ENCODE results near the gene VPS35L.

VPS35L gene

GRCh38 chr16:19598805-19599510, 43.5 kb downstream of the VPS35L start:
- peaks cover 24% of the 10 kb centered on the region for H3K36me3 ChIP-seq (ENCODE audit: insufficient read depth, low read length)
- no peak overlapping the region for H3K4me3 ChIP-seq (ENCODE audit: low read length)
- 79% methylated on average over 6 of the region's 6 CpGs for WGBS
- no peaks in the 10 kb centered on the region for H3K9me3 ChIP-seq (ENCODE audit: insufficient read depth, low read depth, low read length)
- H3K27me3 ChIP-seq (ENCODE audit: insufficient read depth, low read length), result no peaks in the 10 kb centered on the region
- peaks cover 5% of the 10 kb centered on the region; the same call in 1 of the 2 replicates for H3K4me1 ChIP-seq (ENCODE audit: insufficient read depth, low read length)
- H3K27ac ChIP-seq (ENCODE audit: low read depth, low read length), result no peak overlapping the region
- H3K9ac ChIP-seq (ENCODE audit: low read depth, low read length), result no peak overlapping the region

GRCh38 chr16:19599968-19600716, 44.6 kb downstream of the VPS35L start:
- no peaks in the 10 kb centered on the region for H3K27me3 ChIP-seq (ENCODE audit: insufficient read depth, low read length)
- no peaks in the 10 kb centered on the region for H3K4me1 ChIP-seq (ENCODE audit: insufficient read depth, low read length)
- peaks cover 21% of the 10 kb centered on the region for H3K36me3 ChIP-seq (ENCODE audit: insufficient read depth, low read length)
- H3K9me3 ChIP-seq (ENCODE audit: insufficient read depth, low read depth, low read length), result no peaks in the 10 kb centered on the region
- 94% methylated on average over 5 of the region's 5 CpGs for WGBS
- H3K4me3 ChIP-seq (ENCODE audit: low read length), result no peak overlapping the region
- H3K27ac ChIP-seq (ENCODE audit: low read depth, low read length), result no peak overlapping the region
- H3K9ac ChIP-seq (ENCODE audit: low read depth, low read length), result no peak overlapping the region

- no peaks in the 10 kb centered on the region; the same call in 1 of the 2 replicates for H3K9me3 ChIP-seq (ENCODE audit: insufficient read depth, low read depth, low read length)
- no peaks in the 10 kb centered on the region for H3K27me3 ChIP-seq (ENCODE audit: insufficient read depth, low read length)
- H3K4me3 ChIP-seq (ENCODE audit: low read length), result no peak overlapping the region
- peaks cover 28% of the 10 kb centered on the region for H3K36me3 ChIP-seq (ENCODE audit: insufficient read depth, low read length)
- H3K27ac ChIP-seq (ENCODE audit: low read depth, low read length), result no peak overlapping the region
- no peaks in the 10 kb centered on the region for H3K4me1 ChIP-seq (ENCODE audit: insufficient read depth, low read length)
- no peak overlapping the region for H3K9ac ChIP-seq (ENCODE audit: low read depth, low read length)
- WGBS, result 78% methylated on average over 13 of the region's 13 CpGs
Observed at GRCh38 chr16:19601083-19601976, 45.8 kb downstream of the VPS35L start.

GRCh38 chr16:19604911-19605310, 49.4 kb downstream of the VPS35L start:
- H3K36me3 ChIP-seq (ENCODE audit: insufficient read depth, low read length), result peaks cover 58% of the 10 kb centered on the region
- no peaks in the 10 kb centered on the region for H3K4me1 ChIP-seq (ENCODE audit: insufficient read depth, low read length)
- H3K9ac ChIP-seq (ENCODE audit: low read depth, low read length), result no peak overlapping the region
- WGBS, result 98% methylated on average over 2 of the region's 4 CpGs
- H3K9me3 ChIP-seq (ENCODE audit: insufficient read depth, low read depth, low read length), result no peaks in the 10 kb centered on the region; the same call in 1 of the 2 replicates
- H3K4me3 ChIP-seq (ENCODE audit: low read length), result no peak overlapping the region
- no peaks in the 10 kb centered on the region for H3K27me3 ChIP-seq (ENCODE audit: insufficient read depth, low read length)
- no peak overlapping the region for H3K27ac ChIP-seq (ENCODE audit: low read depth, low read length)

- 83% methylated on average over 1 of the region's 1 CpG for WGBS
Observed at GRCh38 chr16:19605701-19606100, 50.2 kb downstream of the VPS35L start.

GRCh38 chr16:19607616-19608280, 52.2 kb downstream of the VPS35L start:
- 95% methylated on average over 8 of the region's 8 CpGs for WGBS

More at GRCh38 chr16:19605701-19606100, 50.2 kb downstream of the VPS35L start:
- Histone ChIP-seq H3K4me3 (ENCODE audit: low read length) (no peak overlapping the region), H3K27ac (ENCODE audit: low read depth, low read length) (no peak overlapping the region), H3K9me3 (ENCODE audit: insufficient read depth, low read depth, low read length) (no peaks in the 10 kb centered on the region; the same call in 1 of the 2 replicates), H3K27me3 (ENCODE audit: insufficient read depth, low read length) (no peaks in the 10 kb centered on the region), H3K9ac (ENCODE audit: low read depth, low read length) (no peak overlapping the region), H3K4me1 (ENCODE audit: insufficient read depth, low read length) (no peaks in the 10 kb centered on the region), H3K36me3 (ENCODE audit: insufficient read depth, low read length) (peaks cover 66% of the 10 kb centered on the region)

GRCh38 chr16:19609359-19609758, 53.9 kb downstream of the VPS35L start:
- 81% methylated on average over 5 of the region's 5 CpGs for WGBS
- Histone ChIP-seq H3K9ac (ENCODE audit: low read depth, low read length) (no peak overlapping the region), H3K9me3 (ENCODE audit: insufficient read depth, low read depth, low read length) (no peaks in the 10 kb centered on the region; the same call in 1 of the 2 replicates), H3K27me3 (ENCODE audit: insufficient read depth, low read length) (no peaks in the 10 kb centered on the region), H3K4me3 (ENCODE audit: low read length) (no peak overlapping the region), H3K36me3 (ENCODE audit: insufficient read depth, low read length) (peaks cover 70% of the 10 kb centered on the region), H3K4me1 (ENCODE audit: insufficient read depth, low read length) (no peaks in the 10 kb centered on the region), H3K27ac (ENCODE audit: low read depth, low read length) (no peak overlapping the region)

More at GRCh38 chr16:19607616-19608280, 52.2 kb downstream of the VPS35L start:
- no peaks in the 10 kb centered on the region for H3K4me1 ChIP-seq (ENCODE audit: insufficient read depth, low read length)
- no peak overlapping the region for H3K27ac ChIP-seq (ENCODE audit: low read depth, low read length)
- H3K27me3 ChIP-seq (ENCODE audit: insufficient read depth, low read length), result no peaks in the 10 kb centered on the region
- H3K36me3 ChIP-seq (ENCODE audit: insufficient read depth, low read length), result peaks cover 68% of the 10 kb centered on the region
- no peak overlapping the region for H3K4me3 ChIP-seq (ENCODE audit: low read length)
- no peaks in the 10 kb centered on the region; the same call in 1 of the 2 replicates for H3K9me3 ChIP-seq (ENCODE audit: insufficient read depth, low read depth, low read length)
- no peak overlapping the region for H3K9ac ChIP-seq (ENCODE audit: low read depth, low read length)

- H3K4me1 ChIP-seq (ENCODE audit: insufficient read depth, low read length), result no peaks in the 10 kb centered on the region
- H3K4me3 ChIP-seq (ENCODE audit: low read length), result no peak overlapping the region
- H3K27me3 ChIP-seq (ENCODE audit: insufficient read depth, low read length), result no peaks in the 10 kb centered on the region
- WGBS, result 94% methylated on average over 13 of the region's 13 CpGs
- no peak overlapping the region for H3K27ac ChIP-seq (ENCODE audit: low read depth, low read length)
- H3K36me3 ChIP-seq (ENCODE audit: insufficient read depth, low read length), result peaks cover 70% of the 10 kb centered on the region
- no peak overlapping the region for H3K9ac ChIP-seq (ENCODE audit: low read depth, low read length)
- no peaks in the 10 kb centered on the region; the same call in 1 of the 2 replicates for H3K9me3 ChIP-seq (ENCODE audit: insufficient read depth, low read depth, low read length)
Observed at GRCh38 chr16:19610200-19610599, 54.7 kb downstream of the VPS35L start.

- no peaks in the 10 kb centered on the region for H3K9me3 ChIP-seq (ENCODE audit: insufficient read depth, low read depth, low read length)
- no peak overlapping the region for H3K4me3 ChIP-seq (ENCODE audit: low read length)
- 95% methylated on average over 4 of the region's 5 CpGs for WGBS
- no peak overlapping the region for H3K27ac ChIP-seq (ENCODE audit: low read depth, low read length)
- H3K27me3 ChIP-seq (ENCODE audit: insufficient read depth, low read length), result no peaks in the 10 kb centered on the region
- peaks cover 44% of the 10 kb centered on the region for H3K36me3 ChIP-seq (ENCODE audit: insufficient read depth, low read length)
- no peaks in the 10 kb centered on the region for H3K4me1 ChIP-seq (ENCODE audit: insufficient read depth, low read length)
- no peak overlapping the region for H3K9ac ChIP-seq (ENCODE audit: low read depth, low read length)
Observed at GRCh38 chr16:19613834-19614233, 58.3 kb downstream of the VPS35L start.

GRCh38 chr16:19616241-19616640, 60.7 kb downstream of the VPS35L start:
- Histone ChIP-seq H3K4me1 (ENCODE audit: insufficient read depth, low read length) (no peaks in the 10 kb centered on the region), H3K4me3 (ENCODE audit: low read length) (no peak overlapping the region), H3K9ac (ENCODE audit: low read depth, low read length) (no peak overlapping the region), H3K27me3 (ENCODE audit: insufficient read depth, low read length) (no peaks in the 10 kb centered on the region), H3K27ac (ENCODE audit: low read depth, low read length) (no peak overlapping the region), H3K9me3 (ENCODE audit: insufficient read depth, low read depth, low read length) (no peaks in the 10 kb centered on the region), H3K36me3 (ENCODE audit: insufficient read depth, low read length) (peaks cover 24% of the 10 kb centered on the region)
- WGBS, result 96% methylated on average over 6 of the region's 6 CpGs

Measured in HUES64 (cell line).